K562 (cell line): ENCODE data around the gene TBXAS1. TPM values are rescaled to one million over a fixed set of nuclear protein-coding genes. Genes with fewer than 3 reads are reported as not detected.

Experiments used
- ATF1 ChIP-seq, 2 experiments: fragments of 450-650 bp in 1 of 2; IDR thresholded peaks; 2 replicates each; pipeline ENCODE4 v1.6.1; 2016; ENCODE audit warnings: missing compliant biosample characterization in 1 of 2, missing genetic modification characterization in 1 of 2
- CHD4 ChIP-seq: fragments of 200-600 bp; sonication (generic); IDR thresholded peaks from 3 replicates; pipeline ENCODE4 v1.6.1; 2012; ENCODE audit warnings: low read depth, mild to moderate bottlenecking, mixed read lengths, low read length, inconsistent platforms; ENCODE audit not compliant: insufficient read depth, insufficient replicate concordance, poor library complexity, severe bottlenecking
- E2F5 ChIP-seq: sonication (generic); formaldehyde crosslinking; IDR thresholded peaks from 2 replicates; pipeline ENCODE4 v1.8.0; 2022; ENCODE audit warnings: mild to moderate bottlenecking, missing genetic modification reagents
- FOXJ3 ChIP-seq: sonication (generic); formaldehyde crosslinking; IDR thresholded peaks from 2 replicates; pipeline ENCODE4 v1.4.0; 2020; ENCODE audit warnings: mild to moderate bottlenecking, missing genetic modification reagents
- GATAD2A ChIP-seq: fragments of 450-650 bp; IDR thresholded peaks from 2 replicates; pipeline ENCODE4 v1.6.1; 2017
- GTF2F1 ChIP-seq: IDR thresholded peaks from 2 replicates; pipeline ENCODE4 v1.6.1; 2011; ENCODE audit warnings: low read depth, low read length, improper control_type of control experiment
- HDGF ChIP-seq: fragments of 450-650 bp; IDR thresholded peaks from 2 replicates; pipeline ENCODE4 v1.6.1; 2016
- HNRNPLL ChIP-seq: fragments of 200-400 bp; formaldehyde crosslinking; IDR thresholded peaks from 2 replicates; pipeline ENCODE4 v1.6.1; 2017; ENCODE audit warnings: low read length, low read depth, mild to moderate bottlenecking; ENCODE audit not compliant: poor library complexity, severe bottlenecking
- KDM2B ChIP-seq: fragments of 250-450 bp; sonication (Bioruptor Pico); IDR thresholded peaks from 2 replicates; pipeline ENCODE4 v1.8.0; 2021; ENCODE audit warnings: mild to moderate bottlenecking, moderate library complexity
- MTA3 ChIP-seq: fragments of 450-650 bp; formaldehyde crosslinking; IDR thresholded peaks from 2 replicates; pipeline ENCODE4 v1.6.1; 2017; ENCODE audit warnings: mild to moderate bottlenecking, borderline replicate concordance
- NFE2L1 ChIP-seq: fragments of 450-650 bp; IDR thresholded peaks from 2 replicates; pipeline ENCODE4 v1.6.1; 2016; ENCODE audit warnings: missing genetic modification characterization, low read depth, mild to moderate bottlenecking, missing compliant biosample characterization, moderate library complexity, borderline replicate concordance
- NFRKB ChIP-seq: fragments of 450-650 bp; IDR thresholded peaks from 2 replicates; pipeline ENCODE4 v1.6.1; 2016; ENCODE audit warnings: low read depth
- POLR2AphosphoS2 ChIP-seq: IDR thresholded peaks from 2 replicates; pipeline ENCODE4 v1.6.1; 2012; ENCODE audit warnings: low read length, improper control_type of control experiment
- POLR2B ChIP-seq: fragments of 450-650 bp; IDR thresholded peaks from 2 replicates; pipeline ENCODE4 v1.6.1; 2018; ENCODE audit warnings: low read depth; ENCODE audit not compliant: partially characterized antibody
- RFX5 ChIP-seq: IDR thresholded peaks from 2 replicates; pipeline ENCODE4 v1.6.1; 2011; ENCODE audit warnings: low read depth, mild to moderate bottlenecking, improper control_type of control experiment, low read length
- SAP30 ChIP-seq: fragments of 200-600 bp; sonication (generic); IDR thresholded peaks from 2 replicates; pipeline ENCODE4 v1.6.1; 2012; ENCODE audit warnings: borderline replicate concordance, low read depth, mild to moderate bottlenecking, moderate library complexity, low read length, control low read depth, inconsistent platforms; ENCODE audit not compliant: insufficient read depth, poor library complexity, severe bottlenecking
- SPI1 ChIP-seq: IDR thresholded peaks from 2 replicates; pipeline ENCODE4 v1.6.1; 2011; ENCODE audit warnings: low read depth, low read length, control low read depth, borderline replicate concordance
- TARDBP ChIP-seq: fragments of 450-650 bp; IDR thresholded peaks from 2 replicates; pipeline ENCODE4 v1.6.1; 2016
- THAP7 ChIP-seq: fragments of 250-450 bp; sonication (Bioruptor Pico); IDR thresholded peaks from 2 replicates; pipeline ENCODE4 v1.5.0; 2021
- U2AF1 ChIP-seq: fragments of 200-400 bp; formaldehyde crosslinking; optimal IDR thresholded peaks from 2 replicates; pipeline ENCODE3; 2017; ENCODE audit warnings: mild to moderate bottlenecking, low read depth, low read length, moderate library complexity
- ZNF639 ChIP-seq, 2 experiments: fragments of 200-800 bp in 1 of 2; sonication (Bioruptor generic) in 1 of 2; sonication (generic) in 1 of 2; formaldehyde crosslinking in 1 of 2; IDR thresholded peaks in 1 of 2; conservative IDR thresholded peaks in 1 of 2; 2 replicates each; pipeline versions ENCODE4 v1.5.0 to v1.6.1; 2016 to 2020; ENCODE audit warnings: missing compliant biosample characterization in 1 of 2, missing genetic modification characterization in 1 of 2, missing genetic modification reagents in 1 of 2
- ZNF699 ChIP-seq: fragments of 250-450 bp; sonication (Bioruptor Pico); IDR thresholded peaks from 2 replicates; pipeline ENCODE4 v1.8.0; 2021; ENCODE audit warnings: mild to moderate bottlenecking, moderate library complexity; ENCODE audit not compliant: insufficient replicate concordance
- ZNF740 ChIP-seq, 3 experiments: fragments of 200-800 bp in 1 of 3; sonication (Bioruptor generic) in 1 of 3; sonication (generic) in 1 of 3; formaldehyde crosslinking in 1 of 3; IDR thresholded peaks; 2 replicates each; pipeline versions ENCODE4 v1.6.1 to v1.8.0; 2016 to 2022; ENCODE audit warnings: mild to moderate bottlenecking in 2 of 3, missing compliant biosample characterization in 2 of 3, missing genetic modification characterization in 2 of 3, missing genetic modification reagents in 1 of 3
- polyA plus RNA-seq, 8 experiments: library from polyadenylated mRNA; depleted of rRNA in 4 of 8; stranded (reverse) in 5 of 8; unstranded in 3 of 8; fragments of >200 nt; fragmentation: Nextera tagmentation in 2 of 8; fragmentation: Illumina TruSeq in 1 of 8; extraction: Ambion mirVana in 2 of 8; extraction: Trizol in 1 of 8; gene quantifications; 2 replicates each; pipeline versions ENCODE4 v1.2.1 to v1.2.3, GENCODE V29; 2011 to 2014; ENCODE audit warnings: inconsistent platforms in 1 of 8, missing spikeins in 1 of 8
- total RNA-seq, 7 experiments: library from RNA; depleted of rRNA in 6 of 7; stranded (reverse); fragments of >200 nt in 6 of 7; fragmentation: Illumina TruSeq in 2 of 7; extraction: Trizol in 2 of 7; gene quantifications; 2 replicates each; pipeline versions ENCODE4 v1.2.1 to v1.2.3, GENCODE V29; 2011 to 2021; ENCODE audit warnings: low replicate concordance in 1 of 7

The TBXAS1 gene
- total and polyA plus RNA-seq, 9 of the 15 experiments (the other 6 are each of a cell fraction or from before 2014, with no cell fraction given): 1.1 to 8.3 (median 1.9) TPM

- TF ChIP-seq MTA3: peak; percentile 95
- no peak for TF ChIP-seq ZNF699 (CRISPR knock-in tag)
- TF ChIP-seq GATAD2A: peak; percentile 95
- peak in 1 of 2 experiments; percentile 88; a peak in 2 of 4 replicates for TF ChIP-seq ZNF639 (CRISPR knock-in tag; conservative IDR thresholded peaks at IDR 0.05 in 1 of 2, IDR thresholded peaks at IDR 0.05 in 1 of 2)
- TF ChIP-seq ZNF740 (CRISPR knock-in tag; IDR thresholded peaks at IDR 0.05): peak; percentile 48; the same call in 1 of the 2 replicates
- 0 out of 4 replicates have a peak, but pooled peaks of 1 of the 2 experiments have one; percentile 24 for TF ChIP-seq ZNF740 (tag; IDR thresholded peaks at IDR 0.05)
- no peak for TF ChIP-seq THAP7
- peak; percentile 99 for TF ChIP-seq NFE2L1 (tag)
- TF ChIP-seq SAP30: peak; percentile 33
- no peak for TF ChIP-seq SPI1
- peak; percentile 51 for TF ChIP-seq CHD4
- no peak for TF ChIP-seq ATF1 (CRISPR knock-in tag; IDR thresholded peaks at IDR 0.05)
- TF ChIP-seq ATF1 (tag; IDR thresholded peaks at IDR 0.05): peak; percentile 55; the same call in 1 of the 2 replicates
- TF ChIP-seq GTF2F1: no peak
- TF ChIP-seq POLR2AphosphoS2: no peak
- TF ChIP-seq HDGF: peak; percentile 54; the same call in 1 of the 2 replicates
- no peak for TF ChIP-seq KDM2B
- peak; percentile 96 for TF ChIP-seq NFRKB
- TF ChIP-seq HNRNPLL: peak; percentile 22
- no peak for TF ChIP-seq U2AF1
- no peak for TF ChIP-seq E2F5 (CRISPR knock-in tag)
- no peak for TF ChIP-seq FOXJ3
- 0 out of 2 replicates have a peak, but pooled peaks have one; percentile 71 for TF ChIP-seq TARDBP
- no peak for TF ChIP-seq POLR2B
- no peak for TF ChIP-seq RFX5
These were observed 87.0 kb downstream of the TBXAS1 start (continued) for GRCh38 chr7:139915864-139916716.
